PFSK-1 (cell line): ENCODE results near the gene BLZF1.

ENCODE experiments used
- FOXP2 ChIP-seq: optimal IDR thresholded peaks from 2 replicates; pipeline ENCODE3; 2011; ENCODE audit warnings: borderline replicate concordance, control low read depth, inconsistent platforms; ENCODE audit not compliant: insufficient read depth; ENCODE audit errors: extremely low read length, extremely low read depth
- POLR2AphosphoS5 ChIP-seq: IDR thresholded peaks from 2 replicates; pipeline ENCODE4 v1.6.1; 2012; ENCODE audit warnings: low read depth, mild to moderate bottlenecking, control low read depth, low read length, moderate library complexity
- SIN3A ChIP-seq: IDR thresholded peaks from 2 replicates; pipeline ENCODE4 v1.6.1; 2012; ENCODE audit warnings: mild to moderate bottlenecking, low read length, moderate library complexity, borderline replicate concordance; ENCODE audit not compliant: insufficient read depth
- TAF1 ChIP-seq: IDR thresholded peaks from 2 replicates; pipeline ENCODE4 v1.6.1; 2012; ENCODE audit warnings: low read length, control low read depth, borderline replicate concordance; ENCODE audit not compliant: insufficient read depth
- TF ChIP-seq, protein P1 (sequence below), 2 experiments: IDR thresholded peaks; 2 replicates each; pipeline versions ENCODE4 v1.6.1 to v1.8.0; 2011 to 2012; ENCODE audit warnings: low read depth in 2 of 2, low read length in 2 of 2, control low read depth in 1 of 2, inconsistent platforms in 1 of 2, mild to moderate bottlenecking in 1 of 2, moderate library complexity in 1 of 2; ENCODE audit not compliant: insufficient read depth in 1 of 2

The BLZF1 gene

DNA sequence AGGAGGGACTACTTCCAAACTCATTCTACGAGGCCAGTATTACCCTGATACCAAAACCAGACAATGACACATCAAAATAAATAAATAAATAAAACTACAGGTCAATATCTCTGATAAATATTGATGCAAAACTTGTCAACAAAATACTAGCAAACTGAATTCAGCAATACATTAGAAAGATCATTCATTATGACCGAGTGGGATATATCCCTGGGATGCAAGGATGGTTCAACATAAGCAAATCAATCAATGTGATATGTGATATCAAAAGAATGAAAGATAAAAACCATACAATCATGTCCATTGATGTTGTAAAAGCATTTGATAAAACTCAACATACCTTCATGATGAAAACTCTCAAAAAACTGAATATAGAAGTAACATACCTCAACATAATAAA, 37.1 kb upstream of the BLZF1 start:
- TF ChIP-seq POLR2AphosphoS5 (no peak), TAF1 (no peak), SIN3A (no peak), FOXP2 (no peak)
- TF ChIP-seq, protein P1, sequence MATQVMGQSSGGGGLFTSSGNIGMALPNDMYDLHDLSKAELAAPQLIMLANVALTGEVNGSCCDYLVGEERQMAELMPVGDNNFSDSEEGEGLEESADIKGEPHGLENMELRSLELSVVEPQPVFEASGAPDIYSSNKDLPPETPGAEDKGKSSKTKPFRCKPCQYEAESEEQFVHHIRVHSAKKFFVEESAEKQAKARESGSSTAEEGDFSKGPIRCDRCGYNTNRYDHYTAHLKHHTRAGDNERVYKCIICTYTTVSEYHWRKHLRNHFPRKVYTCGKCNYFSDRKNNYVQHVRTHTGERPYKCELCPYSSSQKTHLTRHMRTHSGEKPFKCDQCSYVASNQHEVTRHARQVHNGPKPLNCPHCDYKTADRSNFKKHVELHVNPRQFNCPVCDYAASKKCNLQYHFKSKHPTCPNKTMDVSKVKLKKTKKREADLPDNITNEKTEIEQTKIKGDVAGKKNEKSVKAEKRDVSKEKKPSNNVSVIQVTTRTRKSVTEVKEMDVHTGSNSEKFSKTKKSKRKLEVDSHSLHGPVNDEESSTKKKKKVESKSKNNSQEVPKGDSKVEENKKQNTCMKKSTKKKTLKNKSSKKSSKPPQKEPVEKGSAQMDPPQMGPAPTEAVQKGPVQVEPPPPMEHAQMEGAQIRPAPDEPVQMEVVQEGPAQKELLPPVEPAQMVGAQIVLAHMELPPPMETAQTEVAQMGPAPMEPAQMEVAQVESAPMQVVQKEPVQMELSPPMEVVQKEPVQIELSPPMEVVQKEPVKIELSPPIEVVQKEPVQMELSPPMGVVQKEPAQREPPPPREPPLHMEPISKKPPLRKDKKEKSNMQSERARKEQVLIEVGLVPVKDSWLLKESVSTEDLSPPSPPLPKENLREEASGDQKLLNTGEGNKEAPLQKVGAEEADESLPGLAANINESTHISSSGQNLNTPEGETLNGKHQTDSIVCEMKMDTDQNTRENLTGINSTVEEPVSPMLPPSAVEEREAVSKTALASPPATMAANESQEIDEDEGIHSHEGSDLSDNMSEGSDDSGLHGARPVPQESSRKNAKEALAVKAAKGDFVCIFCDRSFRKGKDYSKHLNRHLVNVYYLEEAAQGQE (IDR thresholded peaks at IDR 0.05; ENCODE audit: insufficient read depth in 1 of 2, low read depth in 2 of 2, low read length in 2 of 2) = no peak

DNA sequence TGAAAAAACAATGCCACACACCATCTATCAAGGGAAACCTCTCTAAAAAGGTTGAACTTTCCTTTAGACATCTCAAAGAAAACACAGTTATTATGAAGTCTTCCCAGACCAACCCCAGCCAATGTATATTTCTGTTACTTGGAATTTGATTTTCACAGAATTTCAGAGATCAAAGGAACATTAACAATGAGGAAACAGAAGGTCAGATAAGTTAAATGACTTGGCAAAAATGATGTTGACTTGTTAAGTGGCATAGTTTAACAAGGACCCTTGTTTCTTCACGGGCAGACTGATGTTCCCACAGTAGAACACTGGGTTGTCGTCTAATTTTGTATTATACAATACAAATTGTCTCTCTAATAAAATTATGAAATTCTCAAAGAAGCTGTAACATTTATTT, 29.4 kb upstream of the BLZF1 start:
- no peak for TF ChIP-seq FOXP2
- TF ChIP-seq POLR2AphosphoS5 = no peak
- TF ChIP-seq SIN3A = no peak
- TF ChIP-seq, protein P1 (IDR thresholded peaks at IDR 0.05; ENCODE audit: insufficient read depth in 1 of 2, low read depth in 2 of 2, low read length in 2 of 2) = no peak
- TF ChIP-seq TAF1 = no peak

DNA sequence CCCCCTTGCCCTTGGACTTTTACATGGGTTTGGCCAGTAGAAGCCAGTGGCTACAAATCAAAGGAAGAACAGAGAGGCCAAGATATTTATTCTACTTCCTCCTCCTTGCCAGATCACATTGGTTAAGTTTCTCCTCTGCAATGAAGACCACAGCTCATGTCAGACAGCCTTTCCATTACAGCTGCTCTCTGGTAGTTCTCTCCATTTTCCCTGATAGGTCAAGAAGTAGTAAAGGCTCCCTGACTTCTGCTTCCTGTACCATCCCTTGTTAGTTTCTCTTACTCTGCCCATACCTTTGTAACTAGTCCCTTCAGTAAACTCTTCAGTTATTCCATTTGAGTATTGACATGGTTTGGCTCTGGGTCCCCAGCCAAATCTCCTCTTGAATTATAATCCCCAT, 28.2 kb upstream of the BLZF1 start:
- TF ChIP-seq, protein P1 (IDR thresholded peaks at IDR 0.05; ENCODE audit: insufficient read depth in 1 of 2, low read depth in 2 of 2, low read length in 2 of 2) = no peak
- TF ChIP-seq SIN3A (no peak), FOXP2 (no peak), POLR2AphosphoS5 (no peak), TAF1 (no peak)

DNA sequence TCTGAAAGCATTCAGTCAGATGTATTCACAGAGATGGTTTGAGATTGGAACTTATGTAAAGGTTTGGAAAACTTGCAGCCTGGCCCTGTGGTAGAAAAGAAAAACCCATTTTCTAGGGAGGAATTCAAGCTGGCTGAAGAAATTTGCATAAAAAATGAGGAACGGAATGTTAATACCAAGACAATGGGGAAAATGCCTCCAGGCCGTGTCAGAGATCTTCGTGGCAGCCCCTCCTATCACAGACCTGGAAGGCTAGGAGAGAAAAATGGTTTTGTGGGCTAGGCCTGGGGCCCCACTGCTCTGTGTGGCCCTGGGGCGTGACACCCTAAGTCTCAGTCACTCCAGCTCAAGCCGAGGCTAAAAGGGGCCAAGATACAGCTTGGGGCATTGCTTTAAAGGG, 27.1 kb upstream of the BLZF1 start:
- TF ChIP-seq, protein P1 (IDR thresholded peaks at IDR 0.05; ENCODE audit: insufficient read depth in 1 of 2, low read depth in 2 of 2, low read length in 2 of 2) = no peak

DNA sequence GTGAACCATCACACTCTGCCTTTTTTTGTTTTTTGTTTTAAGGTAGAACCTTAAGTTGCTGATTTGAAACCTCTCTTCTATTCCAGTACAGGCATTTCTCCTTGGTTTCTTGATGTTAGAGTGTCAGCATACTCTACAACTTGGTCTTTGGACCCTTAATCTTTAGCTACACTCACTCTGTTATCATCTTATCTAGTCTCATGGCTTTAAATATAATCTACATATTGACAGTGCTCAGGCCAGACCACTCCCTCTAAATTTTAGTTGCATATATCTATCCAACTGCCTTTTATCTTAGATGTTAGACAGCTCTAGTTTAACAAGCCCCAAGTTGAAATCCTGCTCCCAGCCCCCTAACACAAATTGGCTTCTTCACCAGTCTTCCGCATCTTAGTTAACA, 22.5 kb upstream of the BLZF1 start:
- TF ChIP-seq TAF1 = no peak
- TF ChIP-seq POLR2AphosphoS5 = no peak
- TF ChIP-seq SIN3A = no peak

DNA sequence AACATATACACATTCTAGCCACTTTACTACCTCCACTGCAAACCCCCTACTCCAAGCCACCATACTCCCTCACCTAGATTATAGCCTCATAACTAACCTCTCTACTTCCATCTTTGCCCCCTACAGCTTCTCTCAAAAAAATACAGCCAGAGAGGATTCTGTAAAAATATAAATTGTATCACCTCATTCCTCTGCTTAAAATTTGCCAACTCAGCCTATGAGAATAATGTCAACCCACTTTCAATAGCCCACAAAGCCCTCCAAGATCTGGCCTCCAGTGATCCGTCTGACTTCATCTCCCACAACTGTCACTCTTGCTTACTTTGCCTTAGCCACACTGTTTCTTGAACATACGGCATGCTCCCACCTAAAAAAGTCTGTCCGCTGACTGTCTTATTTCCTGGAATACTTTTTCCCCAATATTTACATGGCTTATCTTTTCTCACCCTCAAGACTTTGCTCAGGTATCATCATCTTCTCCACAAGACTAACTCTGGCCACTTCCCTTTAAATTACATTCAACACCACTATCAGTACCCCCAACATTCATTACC, 21.9 kb upstream of the BLZF1 start:
- TF ChIP-seq POLR2AphosphoS5 (no peak), SIN3A (no peak), FOXP2 (no peak), TAF1 (no peak)
- TF ChIP-seq, protein P1 (IDR thresholded peaks at IDR 0.05; ENCODE audit: insufficient read depth in 1 of 2, low read depth in 2 of 2, low read length in 2 of 2) = no peak
